IMR-90 (cell line): ENCODE data around the gene RGS19. TPM values are rescaled to one million over a fixed set of nuclear protein-coding genes. Genes with fewer than 3 reads are reported as not detected.
A peak's percentile ranks its signal among the peaks of the same experiment; 100 is the strongest.

Source experiments
- ATAC-seq: fragments of 200-7000 bp; cut with Tn5 transposase; 2 replicates; pipeline ENCODE4 v1.9.1; 2020; ENCODE audit warnings: low read depth, mild to moderate bottlenecking, moderate library complexity
- BruUV-seq: library from RNA; stranded (reverse); fragments of 400-500 nt; replicated peaks from 2 replicates; lab custom pipeline; 2021; lab: Mats Ljungman, UMichigan
- CTCF ChIA-PET: fragments of 300-600 bp; formaldehyde crosslinking; extraction: SDS; loops from one replicate; lab custom pipeline; 2021; ENCODE audit warnings: antibody characterized with exemption; lab: Yijun Ruan, JAX
- POLR2A ChIA-PET: fragments of 300-600 bp; sonication (Branson Sonifier 250); formaldehyde crosslinking; loops from one replicate; lab custom pipeline; 2022; ENCODE audit warnings: antibody characterized with exemption; ENCODE audit not compliant: unreplicated experiment; lab: Charles Lee
- DNase-seq: peaks from one replicate; pipeline ENCODE4 v3.0.0; 2013
- H2AFZ ChIP-seq: replicated peaks from 2 replicates; pipeline ENCODE3; 2013; ENCODE audit warnings: low read length, mild to moderate bottlenecking; ENCODE audit not compliant: poor library complexity
- H2AK5ac ChIP-seq: 2 replicates; pipeline ENCODE4 v1.6.1; 2013; ENCODE audit warnings: low read depth, low read length, inconsistent platforms
- H2AK9ac ChIP-seq: replicated peaks from 2 replicates; pipeline ENCODE3; 2013; ENCODE audit warnings: mild to moderate bottlenecking, low read depth, low read length, moderate library complexity; ENCODE audit not compliant: poor library complexity
- H2BK120ac ChIP-seq: 2 replicates; pipeline ENCODE4 v1.6.1; 2013; ENCODE audit warnings: low read depth, low read length, inconsistent platforms
- H2BK15ac ChIP-seq: 3 replicates; pipeline ENCODE4 v1.6.1; 2013; ENCODE audit warnings: low read depth, low read length, inconsistent platforms
- H2BK20ac ChIP-seq: 2 replicates; pipeline ENCODE4 v1.6.1; 2013; ENCODE audit warnings: low read depth, mild to moderate bottlenecking, inconsistent platforms, low read length, moderate library complexity
- H2BK5ac ChIP-seq: 2 replicates; pipeline ENCODE4 v1.6.1; 2013; ENCODE audit warnings: mild to moderate bottlenecking, low read depth, low read length, inconsistent platforms; ENCODE audit not compliant: poor library complexity, severe bottlenecking
- H3K14ac ChIP-seq: replicated peaks from 2 replicates; pipeline ENCODE4 v1.6.1; 2013; ENCODE audit warnings: low read depth, low read length, inconsistent platforms
- H3K18ac ChIP-seq: 2 replicates; pipeline ENCODE4 v1.6.1; 2013; ENCODE audit warnings: low read depth, low read length, control low read depth
- H3K23ac ChIP-seq: 2 replicates; pipeline ENCODE4 v1.6.1; 2013; ENCODE audit warnings: low read depth, low read length, inconsistent platforms
- H3K27ac ChIP-seq: 2 replicates; pipeline ENCODE4 v1.5.1; 2013; ENCODE audit warnings: mild to moderate bottlenecking, control low read depth, low read length; ENCODE audit not compliant: insufficient read depth
- H3K27me3 ChIP-seq: 2 replicates; pipeline ENCODE4 v1.6.1; 2013; ENCODE audit warnings: low read length; ENCODE audit not compliant: control insufficient read depth, insufficient read depth
- H3K36me3 ChIP-seq: 2 replicates; pipeline ENCODE4 v1.6.1; 2013; ENCODE audit warnings: low read length, mixed read lengths; ENCODE audit not compliant: control insufficient read depth, insufficient read depth
- H3K4ac ChIP-seq: 2 replicates; pipeline ENCODE4 v1.6.1; 2013; ENCODE audit warnings: low read depth, low read length, inconsistent platforms
- H3K4me1 ChIP-seq: 2 replicates; pipeline ENCODE4 v1.6.1; 2013; ENCODE audit warnings: low read length, mixed read lengths; ENCODE audit not compliant: control insufficient read depth, insufficient read depth
- H3K4me2 ChIP-seq: 2 replicates; pipeline ENCODE4 v1.6.1; 2013; ENCODE audit warnings: low read depth, mild to moderate bottlenecking, control low read depth, low read length, moderate library complexity
- H3K4me3 ChIP-seq: 2 replicates; pipeline ENCODE4 v1.5.1; 2013; ENCODE audit warnings: low read depth, mild to moderate bottlenecking, control low read depth, low read length, moderate library complexity; ENCODE audit not compliant: insufficient read depth
- H3K56ac ChIP-seq: 2 replicates; pipeline ENCODE4 v1.6.1; 2013; ENCODE audit warnings: low read length, inconsistent platforms; ENCODE audit not compliant: insufficient read depth; ENCODE audit errors: extremely low read depth
- H3K79me1 ChIP-seq, 2 experiments: 2 replicates each; pipeline ENCODE4 v1.6.1; 2013; ENCODE audit warnings: low read length in 2 of 2, inconsistent platforms in 1 of 2, low read depth in 1 of 2
- H3K9ac ChIP-seq: 2 replicates; pipeline ENCODE4 v1.6.1; 2013; ENCODE audit warnings: low read depth, low read length, control low read depth
- H3K9me1 ChIP-seq: 2 replicates; pipeline ENCODE4 v1.6.1; 2013; ENCODE audit warnings: low read length, inconsistent platforms; ENCODE audit not compliant: insufficient read depth
- H3K9me3 ChIP-seq: 2 replicates; pipeline ENCODE4 v1.6.1; 2013; ENCODE audit warnings: low read length; ENCODE audit not compliant: control insufficient read depth, insufficient read depth
- H4K20me1 ChIP-seq: 2 replicates; pipeline ENCODE4 v1.6.1; 2013; ENCODE audit warnings: low read length, inconsistent platforms; ENCODE audit not compliant: insufficient read depth
- H4K5ac ChIP-seq: 2 replicates; pipeline ENCODE4 v1.6.1; 2013; ENCODE audit warnings: mild to moderate bottlenecking, low read depth, low read length, control low read depth
- H4K8ac ChIP-seq, 2 experiments: 2 replicates each; pipeline ENCODE4 v1.6.1; 2013; ENCODE audit warnings: low read depth in 2 of 2, low read length in 2 of 2, control low read depth in 1 of 2, inconsistent platforms in 1 of 2
- H4K91ac ChIP-seq: 2 replicates; pipeline ENCODE4 v1.6.1; 2013; ENCODE audit warnings: low read depth, low read length, inconsistent platforms; ENCODE audit not compliant: insufficient read depth
- CTCF ChIP-seq: conservative IDR thresholded peaks from 2 replicates; pipeline ENCODE4 v1.5.1; 2012; ENCODE audit warnings: mild to moderate bottlenecking, low read depth, low read length, improper control_type of control experiment
- NFE2L2 ChIP-seq: fragments of 150-350 bp; IDR thresholded peaks from 2 replicates; pipeline ENCODE4 v1.6.1; 2016; ENCODE audit warnings: low read depth, mild to moderate bottlenecking, low read length
- POLR2A ChIP-seq: IDR thresholded peaks from 2 replicates; pipeline ENCODE4 v1.6.1; 2012; ENCODE audit warnings: mild to moderate bottlenecking, low read depth, low read length
- RAD21 ChIP-seq: IDR thresholded peaks from 2 replicates; pipeline ENCODE4 v1.6.1; 2012; ENCODE audit warnings: low read length, improper control_type of control experiment
- SMC3 ChIP-seq: fragments of 150-350 bp; IDR thresholded peaks from 2 replicates; pipeline ENCODE4 v1.6.1; 2016; ENCODE audit warnings: low read depth, mild to moderate bottlenecking, antibody characterized with exemption, low read length, moderate library complexity
- WGBS, 2 experiments: methylation state at CpG; one replicate each; pipeline versions ENCODE4 v1.1.5 to v1.1.7; 2013; ENCODE audit warnings: missing lambda C conversion rate in 2 of 2; ENCODE audit not compliant: insufficient read length in 1 of 2; ENCODE audit errors: extremely low coverage in 2 of 2; 5-methylcytosine and 5-hydroxymethylcytosine counted together
- dilution Hi-C: fragments of 300-500 bp; cut with HindIII; formaldehyde crosslinking; loops from one replicate; pipeline ENCODE4 v1.14.3; 2018; ENCODE audit warnings: low sequenced_read_pairs; ENCODE audit not compliant: unreplicated experiment
- in situ Hi-C: fragments of 300-500 bp; cut with MboI; formaldehyde crosslinking; loops from 3 replicates; pipeline ENCODE4 v1.14.3; 2019; ENCODE audit warnings: low sequenced_read_pairs, inconsistent platforms, mixed read lengths
- intact Hi-C: fragments of 100-400 bp; cut with micrococcal nuclease; formaldehyde crosslinking; loops from 2 replicates; pipeline ENCODE4 v1.10.0; 2022
- polyA plus RNA-seq, 3 experiments: library from polyadenylated mRNA; depleted of rRNA; stranded (reverse); fragments of >200 nt; gene quantifications; 2 replicates each; pipeline ENCODE4 v1.2.3, GENCODE V29; 2012; ENCODE audit warnings: low replicate concordance in 1 of 3
- total RNA-seq: library from RNA; depleted of rRNA; stranded (reverse); fragments of >200 nt; gene quantifications from 2 replicates; pipeline ENCODE4 v1.2.3, GENCODE V29; 2012

Gene RGS19
- total and polyA plus RNA-seq, 2 of the 4 experiments (the other 2 are of a cell fraction) = 7.7 to 17.5 TPM

GRCh38 chr20:64083378-64083803, 4.1 kb upstream of the RGS19 start:
- H3K27ac ChIP-seq = no peak overlapping the region
- no peak overlapping the region for H2AK9ac ChIP-seq
- TF ChIP-seq NFE2L2 = no peak
- no peak for TF ChIP-seq POLR2A
- peak; percentile 32; the same call in 1 of the 2 replicates for TF ChIP-seq SMC3
- peak; percentile 59 for TF ChIP-seq RAD21
- peak; percentile 64 for TF ChIP-seq CTCF
- peaks cover 8% of the 10 kb centered on the region; the same call in 1 of the 2 replicates for H3K9me3 ChIP-seq
- no peaks in the 10 kb centered on the region for H3K9me1 ChIP-seq
- no peak overlapping the region for H3K56ac ChIP-seq
- no peak overlapping the region for H2BK5ac ChIP-seq
- CTCF ChIA-PET = interaction anchor here (0.6 to 1.3 kb wide), 5 partner anchors 26 to 178 kb away, joined by 3 to 6 read pairs (median 4); no protein-coding TSS in a partner anchor
- no peak overlapping the region for H4K91ac ChIP-seq
- no peak overlapping the region for H2BK20ac ChIP-seq
- peaks cover 13% of the 10 kb centered on the region for H3K4me1 ChIP-seq
- H3K4me3 ChIP-seq = peak overlapping the region; percentile 63
- in situ Hi-C loops = no loop called here
- H2BK120ac ChIP-seq = no peak overlapping the region
- intact Hi-C loops = loop anchor here (1.0 kb wide), 1 partner anchor 37 kb away; no protein-coding TSS in a partner anchor
- no peak overlapping the region for H3K18ac ChIP-seq
- no peak overlapping the region for H4K5ac ChIP-seq
- H4K20me1 ChIP-seq = peaks cover 15% of the 10 kb centered on the region
- H2AK5ac ChIP-seq = no peak overlapping the region
- peaks cover 50% of the 10 kb centered on the region for H3K27me3 ChIP-seq
- H3K14ac ChIP-seq = no peak overlapping the region
- H3K79me1 ChIP-seq = peaks cover 3 to 7% of the 10 kb centered on the region in 2 experiments; a peak in 3 of 4 replicates
- ATAC-seq (peak; percentile 53), DNase-seq (peak; percentile 67)
- no peak overlapping the region for H3K4ac ChIP-seq
- H2AFZ ChIP-seq = peak overlapping the region; percentile 95
- H3K36me3 ChIP-seq = no peaks in the 10 kb centered on the region
- dilution Hi-C loops = no loop called here
- 2% methylated on average over 7 of the region's 52 CpGs; no CpG with 5 or more reads in 1 of the 2 experiments for WGBS, 2 experiments
- H2BK15ac ChIP-seq = no peak overlapping the region
- H3K9ac ChIP-seq = no peak overlapping the region
- no peak overlapping the region for H4K8ac ChIP-seq
- POLR2A ChIA-PET = no interaction called here
- H3K4me2 ChIP-seq = peak overlapping the region; percentile 81
- no peak overlapping the region for H3K23ac ChIP-seq
- BruUV-seq = no TSS peak
